B cell (primary cell): ENCODE data around the gene SNAP29. TPM values are rescaled to one million over a fixed set of nuclear protein-coding genes. Genes with fewer than 3 reads are reported as not detected.

Experiments
- ATAC-seq: fragments of 200-7000 bp; cut with Tn5 transposase; one replicate; pipeline ENCODE4 v1.10.0; 2021; ENCODE audit warnings: low read depth, mild to moderate bottlenecking, moderate number of reproducible peaks, moderate library complexity
- CTCF ChIA-PET: fragments of 350-600 bp; sonication (Branson Sonifier 250); formaldehyde crosslinking; loops from one replicate; lab custom pipeline; 2021; ENCODE audit warnings: antibody characterized with exemption, inconsistent platforms; lab: Charles Lee
- POLR2A ChIA-PET: fragments of 350-600 bp; sonication (Branson Sonifier 250); formaldehyde crosslinking; loops from one replicate; lab custom pipeline; 2021; ENCODE audit warnings: antibody characterized with exemption; lab: Charles Lee
- DNase-seq: peaks from one replicate; pipeline ENCODE4 v3.0.0; 2013
- H2AFZ ChIP-seq: 2 replicates; pipeline ENCODE4 v1.6.1; 2012; ENCODE audit warnings: mild to moderate bottlenecking, low read depth, low read length; ENCODE audit not compliant: insufficient read depth, poor library complexity, severe bottlenecking
- H3K27ac ChIP-seq, 2 donors: 1 replicate in 1 of 2; 2 replicates in 1 of 2; pipeline ENCODE4 v1.5.1; 2012 to 2013; ENCODE audit warnings: low read length in 2 of 2, mild to moderate bottlenecking in 2 of 2, moderate library complexity in 1 of 2
- H3K27me3 ChIP-seq, 4 experiments: fragments of 200-600 bp in 1 of 4; sonication (generic) in 1 of 4; replicated peaks in 1 of 4; 1 replicate in 2 of 4; 2 replicates in 2 of 4; pipeline versions ENCODE4 v1.6.1 to v1.7.0; 2013 to 2016; ENCODE audit warnings: low read length in 3 of 4, mild to moderate bottlenecking in 2 of 4, mixed read lengths in 1 of 4, moderate library complexity in 1 of 4; ENCODE audit not compliant: insufficient read depth in 4 of 4, control insufficient read depth in 3 of 4; ENCODE audit errors: control extremely low read depth in 1 of 4
- H3K36me3 ChIP-seq, 2 experiments: replicated peaks in 1 of 2; 1 replicate in 1 of 2; 2 replicates in 1 of 2; pipeline versions ENCODE4 v1.6.1 to v1.7.1; 2013; ENCODE audit warnings: low read length in 1 of 2; ENCODE audit not compliant: insufficient read depth in 2 of 2, control insufficient read depth in 1 of 2; ENCODE audit errors: control extremely low read depth in 1 of 2, extremely low read depth in 1 of 2
- H3K4me1 ChIP-seq, 2 donors: fragments of 200-600 bp in 1 of 2; sonication (generic) in 1 of 2; 1 replicate in 1 of 2; 2 replicates in 1 of 2; pipeline versions ENCODE4 v1.5.1 to v1.6.1; 2013 to 2017; ENCODE audit warnings: low read length in 2 of 2; ENCODE audit not compliant: control insufficient read depth in 2 of 2, insufficient read depth in 2 of 2
- H3K4me2 ChIP-seq: replicated peaks from 2 replicates; pipeline ENCODE3; 2012; ENCODE audit warnings: mild to moderate bottlenecking, low read depth, low read length; ENCODE audit not compliant: poor library complexity, severe bottlenecking
- H3K4me3 ChIP-seq, 5 experiments: fragments of 200-600 bp in 1 of 5; sonication (generic) in 1 of 5; 1 replicate in 3 of 5; 2 replicates in 2 of 5; pipeline versions ENCODE4 v1.5.1 to v1.7.0; 2011 to 2016; ENCODE audit warnings: low read length in 4 of 5, mild to moderate bottlenecking in 4 of 5, low read depth in 2 of 5, control low read depth in 1 of 5, moderate library complexity in 1 of 5; ENCODE audit not compliant: insufficient read depth in 1 of 5; ENCODE audit errors: control extremely low read depth in 1 of 5, extremely low read depth in 1 of 5
- H3K79me2 ChIP-seq: fragments of 200-600 bp; sonication (generic); one replicate; pipeline ENCODE4 v1.6.0; 2016; ENCODE audit warnings: low read length; ENCODE audit not compliant: control insufficient read depth, insufficient read depth
- H3K9ac ChIP-seq: fragments of 200-600 bp; sonication (generic); 2 replicates; pipeline ENCODE4 v1.6.1; 2017; ENCODE audit warnings: mild to moderate bottlenecking, low read length, moderate library complexity
- H3K9me3 ChIP-seq, 3 donors: one replicate each; pipeline versions ENCODE4 v1.6.1 to v1.7.1; 2013; ENCODE audit warnings: low read length in 2 of 3; ENCODE audit not compliant: control insufficient read depth in 2 of 3, insufficient read depth in 1 of 3; ENCODE audit errors: control extremely low read depth in 1 of 3
- H4K20me1 ChIP-seq: 2 replicates; pipeline ENCODE4 v1.6.0; 2012; ENCODE audit warnings: mild to moderate bottlenecking, low read length; ENCODE audit not compliant: insufficient read depth, control insufficient read depth, poor library complexity, severe bottlenecking
- H3K27ac Mint-ChIP-seq: one replicate; pipeline ENCODE4 v1.8.0; 2021; ENCODE audit warnings: mixed read lengths
- H3K27me3 Mint-ChIP-seq: one replicate; pipeline ENCODE4 v1.8.0; 2021; ENCODE audit warnings: mixed read lengths
- H3K4me1 Mint-ChIP-seq: one replicate; pipeline ENCODE4 v1.8.0; 2021; ENCODE audit warnings: mixed read lengths
- H3K4me3 Mint-ChIP-seq: one replicate; pipeline ENCODE4 v1.8.0; 2021; ENCODE audit warnings: mixed read lengths
- H3K9me3 Mint-ChIP-seq: one replicate; pipeline ENCODE4 v1.8.0; 2022; ENCODE audit warnings: mixed read lengths; ENCODE audit not compliant: insufficient read depth
- CTCF ChIP-seq: fragments of 200-600 bp; IDR thresholded peaks from one replicate; pipeline ENCODE4 v1.8.0; 2022; ENCODE audit warnings: antibody characterized with exemption, mild to moderate bottlenecking
- EZH2 ChIP-seq: IDR thresholded peaks from 2 replicates; pipeline ENCODE4 v1.6.1; 2012; ENCODE audit warnings: borderline replicate concordance, low read depth, mild to moderate bottlenecking, moderate library complexity, low read length; ENCODE audit not compliant: insufficient read depth, poor library complexity, severe bottlenecking
- WGBS: methylation state at CpG from one replicate; pipeline ENCODE4 v1.1.5; 2013; ENCODE audit warnings: missing lambda C conversion rate; ENCODE audit not compliant: insufficient coverage; 5-methylcytosine and 5-hydroxymethylcytosine counted together
- intact Hi-C: fragments of 100-400 bp; cut with micrococcal nuclease; formaldehyde crosslinking; loops from one replicate; pipeline ENCODE4 v1.10.0; 2022
- polyA plus RNA-seq: library from polyadenylated mRNA; depleted of rRNA; stranded (reverse); fragments of >200 nt; gene quantifications from 2 replicates; pipeline ENCODE4 v1.2.3, GENCODE V29; 2012
- total RNA-seq, 2 donors: library from RNA; stranded (reverse); fragments of 120-200 nt in 1 of 2; gene quantifications; 1 replicate in 1 of 2; 2 replicates in 1 of 2; pipeline versions ENCODE4 v1.2.3 to v1.2.4, GENCODE V29; 2013 to 2022

The SNAP29 gene
- total and polyA plus RNA-seq, 2 donors (not counting 1 experiment from before 2014, with no cell fraction given) = 13.4 to 17.4 TPM

DNA sequence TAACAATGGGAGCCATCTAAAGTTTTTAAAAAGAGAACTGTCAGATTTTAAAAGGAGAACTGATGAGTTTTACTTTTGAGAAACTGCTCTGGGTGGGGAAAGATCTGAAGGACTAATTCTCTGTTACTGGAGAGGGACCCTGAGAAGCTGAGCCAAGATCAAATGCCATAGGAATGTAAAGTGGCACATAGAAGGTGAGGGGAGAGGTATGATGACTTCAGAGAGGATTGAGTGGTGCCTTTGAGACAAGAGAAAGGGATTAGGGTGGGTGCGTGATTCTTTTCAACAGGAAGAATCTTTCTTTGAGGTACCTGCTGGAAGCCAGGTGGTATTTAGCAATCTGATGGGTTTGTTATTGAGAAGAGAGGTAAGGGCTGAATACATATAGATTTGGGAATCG lies 67.4 kb downstream of the SNAP29 start:
- Mint-ChIP-seq H3K4me1 (peaks cover 53% of the 10 kb centered on the region), H3K4me3 (peak overlapping the region; percentile 55), H3K9me3 (no peaks in the 10 kb centered on the region), H3K27ac (peak overlapping the region; percentile 12), H3K27me3 (no peaks in the 10 kb centered on the region)
- no peak for TF ChIP-seq CTCF
- no peak for TF ChIP-seq EZH2
- ChIA-PET POLR2A (no interaction called here), CTCF (interaction anchor here (0.7 to 1.5 kb wide), 7 partner anchors 9 to 884 kb away, joined by 3 to 5 read pairs (median 4); partner anchors contain the start of gene CRKL)
- H4K20me1 ChIP-seq = peaks cover 78% of the 10 kb centered on the region
- WGBS = 95% methylated on average over 2 of the region's 2 CpGs
- no peak overlapping the region for H3K4me3 ChIP-seq
- H2AFZ ChIP-seq = no peak overlapping the region
- peak overlapping the region; percentile 17 for H3K4me2 ChIP-seq
- H3K79me2 ChIP-seq = peaks cover 97% of the 10 kb centered on the region
- H3K9ac ChIP-seq = no peak overlapping the region
- no peaks in the 10 kb centered on the region for H3K27me3 ChIP-seq
- intact Hi-C loops = loop anchor here (2.0 kb wide), 1 partner anchor 15 kb away; no protein-coding TSS in a partner anchor
- H3K27ac ChIP-seq = peak overlapping the region in 1 of 2 donors; percentile 40
- peaks cover 0 to under 1% of the 10 kb centered on the region in 2 experiments for H3K36me3 ChIP-seq
- ATAC-seq (no peak), DNase-seq (peak; percentile 16)
- H3K4me1 ChIP-seq = peaks cover 31 to 50% of the 10 kb centered on the region in 2 donors
- H3K9me3 ChIP-seq = no peaks in the 10 kb centered on the region

DNA sequence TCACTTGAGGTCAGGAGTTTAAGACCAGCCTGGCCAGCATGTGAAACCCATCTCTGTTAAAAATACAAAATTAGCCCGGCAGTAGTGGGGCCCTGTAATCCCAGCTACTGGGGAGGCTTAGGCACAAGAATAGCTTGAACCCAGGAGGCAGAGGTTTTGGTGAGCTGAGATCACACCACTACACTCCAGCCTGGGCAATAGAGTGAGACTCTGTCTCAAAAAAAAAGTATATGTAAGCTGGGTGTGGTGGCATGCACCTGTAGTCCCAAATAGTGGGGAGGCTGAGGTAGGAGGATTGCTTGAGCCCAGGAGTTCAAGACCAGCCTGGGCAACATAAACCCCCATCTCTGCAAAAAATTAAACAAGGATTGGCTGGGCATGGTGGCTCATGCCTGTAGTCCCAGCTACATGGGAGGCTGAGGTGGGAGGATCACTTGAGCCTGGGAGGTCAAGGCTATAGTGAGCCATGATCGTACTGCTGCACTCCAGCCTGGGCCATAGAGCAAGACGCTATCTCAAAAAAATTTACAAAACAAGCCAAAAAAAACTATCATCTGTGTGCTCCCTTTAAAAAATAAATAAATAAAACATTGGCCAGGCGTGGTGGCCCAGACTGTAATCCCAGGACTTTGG lies 69.2 kb downstream of the SNAP29 start:
- Histone ChIP-seq H2AFZ (no peak overlapping the region), H3K4me1 (peaks cover 29 to 37% of the 10 kb centered on the region in 2 donors), H3K79me2 (peaks cover 96% of the 10 kb centered on the region), H3K36me3 (peaks cover 0 to 4% of the 10 kb centered on the region in 2 experiments), H3K27me3 (no peaks in the 10 kb centered on the region), H3K4me3 (no peak overlapping the region), H3K9me3 (no peaks in the 10 kb centered on the region), H3K27ac (no peak overlapping the region), H3K9ac (no peak overlapping the region), H4K20me1 (peaks cover 86% of the 10 kb centered on the region), H3K4me2 (no peak overlapping the region)
- intact Hi-C loops = loop anchor here (2.0 kb wide), 1 partner anchor 13 kb away; no protein-coding TSS in a partner anchor
- TF ChIP-seq CTCF (no peak), EZH2 (no peak)
- ATAC-seq (no peak), DNase-seq (no peak)
- peaks cover 53% of the 10 kb centered on the region for H3K4me1 Mint-ChIP-seq
- no CpG with 5 or more reads among the region's 4 CpGs for WGBS
- ChIA-PET CTCF (no interaction called here), POLR2A (no interaction called here)
- H3K4me3 Mint-ChIP-seq = no peak overlapping the region
- H3K27ac Mint-ChIP-seq = no peak overlapping the region
- H3K9me3 Mint-ChIP-seq = no peaks in the 10 kb centered on the region
- H3K27me3 Mint-ChIP-seq = no peaks in the 10 kb centered on the region
